Testis (tissue), 3 donors: ENCODE measurements around the gene CDK8. TPM values are rescaled to one million over a fixed set of nuclear protein-coding genes. Genes with fewer than 3 reads are reported as not detected.

Source experiments
- DNase-seq: peaks from one replicate; pipeline ENCODE4 v3.0.0-alpha.2; 2019
- H3K27ac ChIP-seq, 2 donors: fragments of 200-600 bp; sonication (generic); one replicate each; pipeline ENCODE4 v1.5.1; 2019
- H3K27me3 ChIP-seq: fragments of 200-600 bp; sonication (generic); one replicate; pipeline ENCODE4 v1.5.1; 2019
- H3K36me3 ChIP-seq: fragments of 200-600 bp; sonication (generic); one replicate; pipeline ENCODE4 v1.5.1; 2017; ENCODE audit warnings: low read depth; ENCODE audit errors: missing control alignments
- H3K4me1 ChIP-seq: fragments of 200-600 bp; sonication (generic); one replicate; pipeline ENCODE4 v1.5.1; 2019
- H3K4me3 ChIP-seq, 2 donors: fragments of 200-600 bp; sonication (generic); one replicate each; pipeline ENCODE4 v1.5.1; 2017 to 2019
- H3K9me3 ChIP-seq: fragments of 200-600 bp; sonication (generic); one replicate; pipeline ENCODE4 v1.5.1; 2017
- CTCF ChIP-seq, 3 experiments: fragments of 450-650 bp in 2 of 3; fragments of 200-600 bp in 1 of 3; sonication (generic) in 1 of 3; IDR thresholded peaks; one replicate each; pipeline ENCODE4 v1.5.1; 2016 to 2019; ENCODE audit warnings: antibody characterized with exemption in 3 of 3, mild to moderate bottlenecking in 2 of 3, moderate library complexity in 1 of 3
- POLR2A ChIP-seq: fragments of 450-650 bp; IDR thresholded peaks from one replicate; pipeline ENCODE4 v1.6.1; 2017; ENCODE audit warnings: antibody characterized with exemption, mild to moderate bottlenecking, moderate library complexity
- WGBS, 2 donors: methylation state at CpG; one replicate each; pipeline ENCODE4 v1.1.5; 2018; 5-methylcytosine and 5-hydroxymethylcytosine counted together
- intact Hi-C: fragments of 100-400 bp; cut with DNase I; formaldehyde crosslinking; loops from one replicate; pipeline ENCODE4 v1.15.1; 2023; ENCODE audit warnings: low total_unique reads
- polyA plus RNA-seq: library from polyadenylated mRNA; stranded (reverse); fragments of 350-450 nt; fragmentation: Illumina TruSeq; extraction: RNeasy Lipid Tissue Mini Kit (QIAGEN cat#74804); gene quantifications from one replicate; pipeline ENCODE4 v1.2.3, GENCODE V29; 2014; ENCODE audit warnings: low read depth, low replicate concordance; ENCODE audit not compliant: insufficient read depth
- total RNA-seq, 2 donors: library from RNA; depleted of rRNA; stranded (reverse); fragments of >200 nt; gene quantifications; one replicate each; pipeline ENCODE4 v1.2.3, GENCODE V29; 2016

The CDK8 gene
- total and polyA plus RNA-seq, 3 donors from 2014 or later: 16.5 to 31.7 (median 27.1) TPM

- DNase-seq: no peak
- no peak for TF ChIP-seq POLR2A
- no peak for TF ChIP-seq CTCF (IDR thresholded peaks at IDR 0.05)
- no peak overlapping the region for H3K4me3 ChIP-seq
- H3K27me3 ChIP-seq: no peaks in the 10 kb centered on the region
- no peak overlapping the region for H3K27ac ChIP-seq
- intact Hi-C loops: no loop called here
- WGBS, 2 donors: 90 to 93% methylated on average over 6 of the region's 6 CpGs
- H3K9me3 ChIP-seq: no peaks in the 10 kb centered on the region
- no peaks in the 10 kb centered on the region for H3K4me1 ChIP-seq
- no peaks in the 10 kb centered on the region for H3K36me3 ChIP-seq
Measured at GRCh38 chr13:26295812-26296211, 41.9 kb downstream of the CDK8 start.

- Histone ChIP-seq H3K27me3 (no peaks in the 10 kb centered on the region), H3K27ac (no peak overlapping the region), H3K36me3 (no peaks in the 10 kb centered on the region), H3K4me3 (no peak overlapping the region), H3K9me3 (no peaks in the 10 kb centered on the region), H3K4me1 (no peaks in the 10 kb centered on the region)
- no peak for DNase-seq
- TF ChIP-seq POLR2A (no peak), CTCF (IDR thresholded peaks at IDR 0.05) (no peak)
- WGBS, 2 donors: 88 to 94% methylated on average over 4 of the region's 4 CpGs
- intact Hi-C loops: no loop called here
Measured at GRCh38 chr13:26299168-26299750, 45.3 kb downstream of the CDK8 start.

DNA sequence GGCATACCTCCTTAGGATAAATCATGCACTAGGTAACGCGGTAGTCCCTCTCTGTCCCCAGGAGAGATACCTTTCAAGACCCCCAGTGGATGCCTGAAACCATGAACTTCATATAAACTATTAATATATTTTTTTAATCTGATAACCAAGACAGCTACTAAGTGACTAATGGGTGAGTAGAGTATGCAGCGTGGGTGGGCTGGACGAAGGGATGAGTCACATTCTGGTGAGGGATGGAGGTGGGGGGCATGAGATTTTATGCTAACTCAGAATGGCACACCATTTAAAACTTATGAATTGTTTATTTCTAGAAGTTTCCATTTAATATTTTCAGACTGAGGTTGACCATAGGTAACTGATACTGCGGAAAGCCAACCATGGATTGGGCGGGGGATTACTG is 46.2 kb downstream of the CDK8 start:
- intact Hi-C loops: no loop called here
- WGBS, 2 donors: 90 to 93% methylated on average over 6 of the region's 6 CpGs
- Histone ChIP-seq H3K9me3 (no peaks in the 10 kb centered on the region), H3K4me1 (no peaks in the 10 kb centered on the region), H3K27ac (no peak overlapping the region), H3K27me3 (no peaks in the 10 kb centered on the region), H3K4me3 (no peak overlapping the region), H3K36me3 (no peaks in the 10 kb centered on the region)
- TF ChIP-seq POLR2A: no peak
- no peak for TF ChIP-seq CTCF (IDR thresholded peaks at IDR 0.05)
- DNase-seq: no peak

DNA sequence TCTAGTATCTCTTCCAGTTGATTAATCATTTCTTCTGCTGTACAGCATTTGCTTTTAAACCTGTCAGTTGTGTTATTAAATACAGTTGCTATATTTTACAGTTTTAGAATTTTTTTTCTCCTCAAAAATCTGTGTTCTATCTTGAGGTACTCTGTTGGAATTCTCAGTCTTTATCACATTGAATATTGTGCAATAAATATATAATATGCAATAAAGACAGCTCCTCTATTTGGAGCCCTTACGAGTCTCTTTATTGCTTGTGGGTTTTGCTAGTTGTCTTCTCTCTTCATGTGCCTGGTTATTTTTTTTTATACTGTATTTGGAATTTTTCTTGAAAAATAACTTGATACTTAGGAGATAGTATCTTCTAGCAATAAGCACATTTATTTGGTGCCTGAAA is 51.7 kb downstream of the CDK8 start:
- no peaks in the 10 kb centered on the region for H3K36me3 ChIP-seq
- 70 to 81% methylated on average over 1 of the region's 1 CpG for WGBS, 2 donors
- no peak for TF ChIP-seq CTCF (IDR thresholded peaks at IDR 0.05)
- no peaks in the 10 kb centered on the region for H3K27me3 ChIP-seq
- no peaks in the 10 kb centered on the region for H3K9me3 ChIP-seq
- H3K4me1 ChIP-seq: no peaks in the 10 kb centered on the region
- H3K4me3 ChIP-seq: no peak overlapping the region
- no peak for DNase-seq
- H3K27ac ChIP-seq: no peak overlapping the region
- intact Hi-C loops: no loop called here

DNA sequence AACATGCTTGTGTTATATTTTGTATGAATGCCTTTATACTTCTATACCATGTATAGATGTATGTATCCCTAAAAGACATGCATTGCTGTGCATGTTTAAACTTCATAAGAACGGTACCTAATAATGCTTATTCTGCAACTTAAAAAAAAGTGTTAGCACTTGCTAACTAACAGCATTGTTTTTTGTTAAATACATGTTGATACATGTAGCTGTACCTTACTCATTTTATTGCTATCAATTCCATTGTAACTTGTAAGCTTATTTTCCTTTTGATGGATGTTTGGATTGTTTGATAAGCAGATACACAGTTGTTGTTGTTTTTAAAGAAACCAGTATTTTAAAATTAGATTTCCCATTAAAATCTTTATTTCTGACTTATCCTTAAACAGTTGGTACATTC is 53.8 kb downstream of the CDK8 start:
- Histone ChIP-seq H3K36me3 (no peaks in the 10 kb centered on the region), H3K27me3 (no peaks in the 10 kb centered on the region), H3K27ac (no peak overlapping the region), H3K4me1 (no peaks in the 10 kb centered on the region), H3K9me3 (no peaks in the 10 kb centered on the region), H3K4me3 (no peak overlapping the region)
- 97 to 100% methylated on average over 1 of the region's 1 CpG for WGBS, 2 donors
- TF ChIP-seq CTCF (IDR thresholded peaks at IDR 0.05) (no peak), POLR2A (no peak)
- no peak for DNase-seq
- intact Hi-C loops: no loop called here
